Left ventricle myocardium inferior (tissue), 1 donor: ENCODE measurements around the gene TIPRL. TPM values are rescaled to one million over a fixed set of nuclear protein-coding genes. Genes with fewer than 3 reads are reported as not detected.

Experiments
- DNase-seq: peaks from one replicate; pipeline ENCODE4 v3.0.0-alpha.2; 2020
- H3K27ac ChIP-seq: fragments of 200-600 bp; replicated peaks from 2 replicates; pipeline ENCODE4 v1.8.0; 2021
- H3K27me3 ChIP-seq: fragments of 200-600 bp; 2 replicates; pipeline ENCODE4 v1.8.0; 2021; ENCODE audit warnings: low read depth
- H3K36me3 ChIP-seq: fragments of 200-600 bp; 2 replicates; pipeline ENCODE4 v1.8.0; 2021
- H3K4me1 ChIP-seq: fragments of 200-600 bp; 2 replicates; pipeline ENCODE4 v1.8.0; 2021
- H3K4me3 ChIP-seq: fragments of 200-600 bp; 2 replicates; pipeline ENCODE4 v1.8.0; 2021; ENCODE audit warnings: mild to moderate bottlenecking, moderate library complexity
- H3K9me3 ChIP-seq: fragments of 200-600 bp; replicated peaks from 2 replicates; pipeline ENCODE4 v1.8.0; 2021
- intact Hi-C: fragments of 100-400 bp; cut with micrococcal nuclease; formaldehyde crosslinking; loops from one replicate; pipeline ENCODE4 v1.11.0; 2022
- total RNA-seq: library from RNA; stranded (reverse); fragmentation: NEBNext Ultra II Directional; extraction: Animal tissue kit (Norgen Biotek cat#: 25700); gene quantifications from one replicate; pipeline ENCODE4 v1.2.1, GENCODE V29; 2021
- TF ChIP-seq, protein P1 (sequence below): fragments of 200-600 bp; IDR thresholded peaks from 2 replicates; pipeline ENCODE4 v1.8.0; 2021; ENCODE audit warnings: antibody characterized with exemption, mild to moderate bottlenecking, borderline replicate concordance
- donor health status: DM: no; HTN: yes; CAD: no; lungs with severe emphysema.

Gene TIPRL
- total RNA-seq, 1 donor from 2014 or later, result 28.3 TPM

- TF ChIP-seq, protein P1, sequence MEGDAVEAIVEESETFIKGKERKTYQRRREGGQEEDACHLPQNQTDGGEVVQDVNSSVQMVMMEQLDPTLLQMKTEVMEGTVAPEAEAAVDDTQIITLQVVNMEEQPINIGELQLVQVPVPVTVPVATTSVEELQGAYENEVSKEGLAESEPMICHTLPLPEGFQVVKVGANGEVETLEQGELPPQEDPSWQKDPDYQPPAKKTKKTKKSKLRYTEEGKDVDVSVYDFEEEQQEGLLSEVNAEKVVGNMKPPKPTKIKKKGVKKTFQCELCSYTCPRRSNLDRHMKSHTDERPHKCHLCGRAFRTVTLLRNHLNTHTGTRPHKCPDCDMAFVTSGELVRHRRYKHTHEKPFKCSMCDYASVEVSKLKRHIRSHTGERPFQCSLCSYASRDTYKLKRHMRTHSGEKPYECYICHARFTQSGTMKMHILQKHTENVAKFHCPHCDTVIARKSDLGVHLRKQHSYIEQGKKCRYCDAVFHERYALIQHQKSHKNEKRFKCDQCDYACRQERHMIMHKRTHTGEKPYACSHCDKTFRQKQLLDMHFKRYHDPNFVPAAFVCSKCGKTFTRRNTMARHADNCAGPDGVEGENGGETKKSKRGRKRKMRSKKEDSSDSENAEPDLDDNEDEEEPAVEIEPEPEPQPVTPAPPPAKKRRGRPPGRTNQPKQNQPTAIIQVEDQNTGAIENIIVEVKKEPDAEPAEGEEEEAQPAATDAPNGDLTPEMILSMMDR, result no peak
- no peak for DNase-seq
- Histone ChIP-seq H3K4me3 (no peak overlapping the region), H3K36me3 (peaks cover 55% of the 10 kb centered on the region), H3K27me3 (no peaks in the 10 kb centered on the region), H3K4me1 (no peaks in the 10 kb centered on the region), H3K27ac (no peak overlapping the region), H3K9me3 (no peaks in the 10 kb centered on the region)
- intact Hi-C loops, result no loop called here
These were observed 8.4 kb downstream of the TIPRL start for GRCh38 chr1:168187177-168187576.

DNA sequence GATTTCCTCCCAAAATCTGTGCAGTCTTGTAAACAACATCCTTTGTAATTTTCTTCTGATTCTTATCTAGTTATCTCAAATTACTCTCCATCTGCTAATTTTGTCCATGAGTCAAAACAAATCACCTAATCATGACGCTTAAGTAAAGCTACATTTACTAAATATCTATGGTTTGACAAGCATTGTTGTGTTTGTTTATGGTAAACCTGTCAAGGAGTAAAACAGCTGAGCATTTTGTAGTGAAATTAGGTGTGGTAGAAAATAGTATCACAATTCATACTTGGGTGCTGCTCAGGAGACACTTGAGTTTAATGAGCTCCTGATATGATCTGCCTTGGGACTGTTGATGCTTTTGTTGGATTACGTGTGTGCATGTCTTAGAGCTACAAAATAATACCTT lies 11.6 kb downstream of the TIPRL start:
- Histone ChIP-seq H3K27me3 (no peaks in the 10 kb centered on the region), H3K36me3 (peaks cover 76% of the 10 kb centered on the region), H3K4me3 (no peak overlapping the region), H3K9me3 (no peaks in the 10 kb centered on the region), H3K4me1 (no peaks in the 10 kb centered on the region), H3K27ac (no peak overlapping the region)
- intact Hi-C loops, result no loop called here
- TF ChIP-seq, protein P1, result no peak
- DNase-seq, result no peak

DNA sequence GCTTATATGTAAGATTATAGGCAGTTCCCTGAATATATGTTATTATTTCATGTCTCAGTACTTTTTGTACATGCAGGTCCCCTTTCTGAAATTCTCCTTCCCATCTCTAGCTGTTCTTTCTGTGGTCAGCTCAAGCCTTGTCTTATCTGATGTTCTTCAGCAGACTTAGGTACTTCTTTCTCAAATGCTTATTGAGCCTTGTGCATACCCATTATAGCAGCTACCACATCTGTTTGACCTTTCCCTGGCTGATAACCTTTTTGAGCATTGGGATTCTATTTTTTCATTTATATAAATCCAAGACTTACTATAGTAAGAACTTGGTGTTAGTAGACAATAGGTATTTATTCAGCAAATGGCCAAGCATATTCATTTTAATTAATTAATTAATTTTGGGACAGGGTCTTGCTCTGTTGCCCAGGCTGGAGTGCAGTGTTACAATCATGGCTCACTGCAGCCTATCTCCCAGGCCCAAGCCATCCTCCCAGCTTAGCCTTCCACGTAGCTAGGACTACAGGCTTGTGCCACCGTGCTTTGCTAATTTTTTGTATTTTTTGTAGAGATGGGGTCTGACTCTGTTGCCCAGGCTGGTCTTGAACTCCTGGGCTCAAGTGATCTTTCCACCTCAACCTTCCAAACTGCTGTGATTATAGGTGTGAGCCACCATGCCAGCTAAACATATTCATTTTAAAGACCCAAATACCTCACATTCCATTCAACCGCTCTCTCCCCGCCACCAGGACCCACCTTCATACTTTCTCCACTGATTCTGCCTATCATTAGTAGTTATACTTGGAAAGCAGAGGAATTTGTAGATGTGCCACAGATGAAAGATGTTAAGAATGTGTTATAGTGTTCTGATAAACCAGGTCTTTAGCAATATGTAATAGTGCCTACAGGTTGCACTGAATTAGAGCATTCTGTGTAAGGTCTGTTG lies 16.7 kb downstream of the TIPRL start:
- intact Hi-C loops, result no loop called here
- no peak for DNase-seq
- no peaks in the 10 kb centered on the region for H3K9me3 ChIP-seq
- no peak overlapping the region for H3K4me3 ChIP-seq
- no peak overlapping the region for H3K27ac ChIP-seq
- peaks cover 88% of the 10 kb centered on the region for H3K36me3 ChIP-seq
- TF ChIP-seq, protein P1, result no peak
- H3K4me1 ChIP-seq, result no peaks in the 10 kb centered on the region
- no peaks in the 10 kb centered on the region for H3K27me3 ChIP-seq

- Histone ChIP-seq H3K27ac (no peak overlapping the region), H3K36me3 (peaks cover 86% of the 10 kb centered on the region), H3K4me3 (no peak overlapping the region), H3K27me3 (no peaks in the 10 kb centered on the region), H3K4me1 (no peaks in the 10 kb centered on the region), H3K9me3 (no peaks in the 10 kb centered on the region)
- DNase-seq, result no peak
- TF ChIP-seq, protein P1, result no peak
- intact Hi-C loops, result no loop called here
These were observed 20.3 kb downstream of the TIPRL start for GRCh38 chr1:168199056-168199455.

- DNase-seq, result no peak
These were observed 24.3 kb downstream of the TIPRL start for GRCh38 chr1:168202941-168203654.

More at GRCh38 chr1:168202941-168203654, 24.3 kb downstream of the TIPRL start:
- intact Hi-C loops, result no loop called here
- H3K27ac ChIP-seq, result peak overlapping the region; percentile 43
- no peaks in the 10 kb centered on the region for H3K4me1 ChIP-seq
- H3K4me3 ChIP-seq, result no peak overlapping the region
- no peaks in the 10 kb centered on the region for H3K27me3 ChIP-seq
- H3K9me3 ChIP-seq, result no peaks in the 10 kb centered on the region
- TF ChIP-seq, protein P1, result no peak
- peaks cover 50% of the 10 kb centered on the region for H3K36me3 ChIP-seq
